HEK293 (cell line): ENCODE measurements around the gene WDR74.
A peak's percentile ranks its signal among the peaks of the same experiment; 100 is the strongest.

Source experiments
- BCL11A ChIP-seq: fragments of 450-650 bp; formaldehyde crosslinking; IDR thresholded peaks from 2 replicates; pipeline ENCODE4 v1.5.1; 2016; ENCODE audit warnings: low read depth, missing biosample characterization, missing genetic modification characterization
- GFI1B ChIP-seq: fragments of 450-650 bp; formaldehyde crosslinking; IDR thresholded peaks from 2 replicates; pipeline ENCODE4 v1.5.1; 2016; ENCODE audit warnings: missing biosample characterization, missing genetic modification characterization
- HOXD13 ChIP-seq: sonication (generic); formaldehyde crosslinking; IDR thresholded peaks from 2 replicates; pipeline ENCODE4 v1.8.0; 2022; ENCODE audit warnings: missing genetic modification reagents, borderline replicate concordance
- KLF16 ChIP-seq: fragments of 450-650 bp; formaldehyde crosslinking; IDR thresholded peaks from 2 replicates; pipeline ENCODE4 v1.5.1; 2017; ENCODE audit warnings: missing biosample characterization, missing genetic modification characterization
- ZBTB1 ChIP-seq: fragments of 450-650 bp; formaldehyde crosslinking; IDR thresholded peaks from 2 replicates; pipeline ENCODE4 v1.5.1; 2016; ENCODE audit warnings: missing biosample characterization, missing genetic modification characterization
- ZBTB20 ChIP-seq: fragments of 450-650 bp; formaldehyde crosslinking; IDR thresholded peaks from 2 replicates; pipeline ENCODE4 v1.5.1; 2016; ENCODE audit warnings: missing biosample characterization, missing genetic modification characterization
- ZBTB48 ChIP-seq: fragments of 450-650 bp; formaldehyde crosslinking; IDR thresholded peaks from 2 replicates; pipeline ENCODE4 v1.5.1; 2016; ENCODE audit warnings: missing biosample characterization, missing genetic modification characterization
- ZNF274 ChIP-seq, 2 experiments: fragments of 200-500 bp in 1 of 2; fragments of 450-650 bp in 1 of 2; sonication (Bioruptor generic) in 1 of 2; formaldehyde crosslinking in 1 of 2; IDR thresholded peaks; 2 replicates each; pipeline versions ENCODE4 v1.5.1 to v1.6.1; 2014 to 2016; ENCODE audit warnings: borderline replicate concordance in 1 of 2, inconsistent platforms in 1 of 2, low read length in 1 of 2, missing biosample characterization in 1 of 2, missing genetic modification characterization in 1 of 2
- TF ChIP-seq, protein P1 (sequence below): fragments of 450-650 bp; formaldehyde crosslinking; IDR thresholded peaks from 2 replicates; pipeline ENCODE4 v1.5.1; 2016; ENCODE audit warnings: missing biosample characterization, missing genetic modification characterization
- TF ChIP-seq, protein P2 (sequence below): fragments of 450-650 bp; formaldehyde crosslinking; IDR thresholded peaks from 2 replicates; pipeline ENCODE4 v1.5.1; 2016; ENCODE audit warnings: missing biosample characterization, missing genetic modification characterization
- TF ChIP-seq, protein P3 (sequence below): sonication (generic); formaldehyde crosslinking; IDR thresholded peaks from 2 replicates; pipeline ENCODE4 v1.8.1; 2022; ENCODE audit warnings: mild to moderate bottlenecking, moderate library complexity, missing genetic modification reagents
- TF ChIP-seq, protein P4 (sequence below): fragments of 450-650 bp; formaldehyde crosslinking; conservative IDR thresholded peaks from 2 replicates; pipeline ENCODE4 v1.5.1; 2016; ENCODE audit warnings: low read depth, missing biosample characterization, missing genetic modification characterization

DNA sequence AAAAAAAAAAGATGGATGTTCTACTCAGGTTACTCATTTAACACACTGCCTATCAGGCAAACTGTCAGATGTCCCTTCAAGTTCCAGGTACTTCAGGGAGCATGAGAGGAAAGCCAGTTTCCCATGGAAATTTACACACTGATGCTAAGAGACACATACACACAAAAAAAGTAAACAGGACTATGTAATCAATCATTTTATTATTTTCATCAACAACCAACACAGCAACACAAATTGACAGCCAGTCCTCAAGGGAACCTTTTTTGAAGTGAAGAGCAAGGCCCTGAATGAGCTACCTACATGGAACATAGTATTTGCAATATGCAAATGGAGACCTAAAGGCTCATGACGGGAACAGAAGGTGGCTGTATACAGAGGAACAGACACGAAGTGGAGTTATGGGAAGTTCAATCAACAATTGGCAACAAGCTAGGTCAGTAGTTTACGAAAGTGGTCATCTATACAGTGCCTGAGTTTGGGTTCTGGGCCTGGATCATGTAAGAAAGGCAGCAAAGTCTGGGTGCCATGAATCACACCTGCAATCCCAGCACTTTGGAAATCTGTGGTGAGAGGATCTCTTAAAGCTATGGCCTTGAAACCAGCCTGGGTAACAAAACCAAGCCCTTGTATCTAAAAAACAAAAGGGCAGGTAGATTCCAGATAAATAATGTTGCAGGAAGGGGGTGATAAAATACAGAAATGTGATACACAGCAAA is 12.6 kb upstream of the WDR74 start:
- TF ChIP-seq KLF16 (tag by site-specific recombination) = no peak
- TF ChIP-seq ZNF274 (IDR thresholded peaks at IDR 0.05; ENCODE audit: low read length) = no peak
- TF ChIP-seq ZNF274 (tag by site-specific recombination; IDR thresholded peaks at IDR 0.05; ENCODE audit: borderline replicate concordance) = no peak
- no peak for TF ChIP-seq HOXD13 (CRISPR knock-in tag)
- TF ChIP-seq ZBTB20 (tag by site-specific recombination) = no peak
- TF ChIP-seq, protein P1, sequence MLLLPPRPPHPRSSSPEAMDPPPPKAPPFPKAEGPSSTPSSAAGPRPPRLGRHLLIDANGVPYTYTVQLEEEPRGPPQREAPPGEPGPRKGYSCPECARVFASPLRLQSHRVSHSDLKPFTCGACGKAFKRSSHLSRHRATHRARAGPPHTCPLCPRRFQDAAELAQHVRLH = no peak
- TF ChIP-seq, protein P2, sequence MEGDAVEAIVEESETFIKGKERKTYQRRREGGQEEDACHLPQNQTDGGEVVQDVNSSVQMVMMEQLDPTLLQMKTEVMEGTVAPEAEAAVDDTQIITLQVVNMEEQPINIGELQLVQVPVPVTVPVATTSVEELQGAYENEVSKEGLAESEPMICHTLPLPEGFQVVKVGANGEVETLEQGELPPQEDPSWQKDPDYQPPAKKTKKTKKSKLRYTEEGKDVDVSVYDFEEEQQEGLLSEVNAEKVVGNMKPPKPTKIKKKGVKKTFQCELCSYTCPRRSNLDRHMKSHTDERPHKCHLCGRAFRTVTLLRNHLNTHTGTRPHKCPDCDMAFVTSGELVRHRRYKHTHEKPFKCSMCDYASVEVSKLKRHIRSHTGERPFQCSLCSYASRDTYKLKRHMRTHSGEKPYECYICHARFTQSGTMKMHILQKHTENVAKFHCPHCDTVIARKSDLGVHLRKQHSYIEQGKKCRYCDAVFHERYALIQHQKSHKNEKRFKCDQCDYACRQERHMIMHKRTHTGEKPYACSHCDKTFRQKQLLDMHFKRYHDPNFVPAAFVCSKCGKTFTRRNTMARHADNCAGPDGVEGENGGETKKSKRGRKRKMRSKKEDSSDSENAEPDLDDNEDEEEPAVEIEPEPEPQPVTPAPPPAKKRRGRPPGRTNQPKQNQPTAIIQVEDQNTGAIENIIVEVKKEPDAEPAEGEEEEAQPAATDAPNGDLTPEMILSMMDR (tag by site-specific recombination) = no peak
- TF ChIP-seq BCL11A = no peak
- 0 out of 2 replicates have a peak, but pooled peaks have one; percentile 44 for TF ChIP-seq ZBTB48 (tag by site-specific recombination)
- no peak for TF ChIP-seq ZBTB1 (tag by site-specific recombination)
- no peak for TF ChIP-seq GFI1B (tag by site-specific recombination)
- TF ChIP-seq, protein P3, sequence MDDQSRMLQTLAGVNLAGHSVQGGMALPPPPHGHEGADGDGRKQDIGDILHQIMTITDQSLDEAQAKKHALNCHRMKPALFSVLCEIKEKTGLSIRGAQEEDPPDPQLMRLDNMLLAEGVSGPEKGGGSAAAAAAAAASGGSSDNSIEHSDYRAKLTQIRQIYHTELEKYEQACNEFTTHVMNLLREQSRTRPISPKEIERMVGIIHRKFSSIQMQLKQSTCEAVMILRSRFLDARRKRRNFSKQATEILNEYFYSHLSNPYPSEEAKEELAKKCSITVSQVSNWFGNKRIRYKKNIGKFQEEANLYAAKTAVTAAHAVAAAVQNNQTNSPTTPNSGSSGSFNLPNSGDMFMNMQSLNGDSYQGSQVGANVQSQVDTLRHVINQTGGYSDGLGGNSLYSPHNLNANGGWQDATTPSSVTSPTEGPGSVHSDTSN (CRISPR knock-in tag) = no peak
- TF ChIP-seq, protein P4, sequence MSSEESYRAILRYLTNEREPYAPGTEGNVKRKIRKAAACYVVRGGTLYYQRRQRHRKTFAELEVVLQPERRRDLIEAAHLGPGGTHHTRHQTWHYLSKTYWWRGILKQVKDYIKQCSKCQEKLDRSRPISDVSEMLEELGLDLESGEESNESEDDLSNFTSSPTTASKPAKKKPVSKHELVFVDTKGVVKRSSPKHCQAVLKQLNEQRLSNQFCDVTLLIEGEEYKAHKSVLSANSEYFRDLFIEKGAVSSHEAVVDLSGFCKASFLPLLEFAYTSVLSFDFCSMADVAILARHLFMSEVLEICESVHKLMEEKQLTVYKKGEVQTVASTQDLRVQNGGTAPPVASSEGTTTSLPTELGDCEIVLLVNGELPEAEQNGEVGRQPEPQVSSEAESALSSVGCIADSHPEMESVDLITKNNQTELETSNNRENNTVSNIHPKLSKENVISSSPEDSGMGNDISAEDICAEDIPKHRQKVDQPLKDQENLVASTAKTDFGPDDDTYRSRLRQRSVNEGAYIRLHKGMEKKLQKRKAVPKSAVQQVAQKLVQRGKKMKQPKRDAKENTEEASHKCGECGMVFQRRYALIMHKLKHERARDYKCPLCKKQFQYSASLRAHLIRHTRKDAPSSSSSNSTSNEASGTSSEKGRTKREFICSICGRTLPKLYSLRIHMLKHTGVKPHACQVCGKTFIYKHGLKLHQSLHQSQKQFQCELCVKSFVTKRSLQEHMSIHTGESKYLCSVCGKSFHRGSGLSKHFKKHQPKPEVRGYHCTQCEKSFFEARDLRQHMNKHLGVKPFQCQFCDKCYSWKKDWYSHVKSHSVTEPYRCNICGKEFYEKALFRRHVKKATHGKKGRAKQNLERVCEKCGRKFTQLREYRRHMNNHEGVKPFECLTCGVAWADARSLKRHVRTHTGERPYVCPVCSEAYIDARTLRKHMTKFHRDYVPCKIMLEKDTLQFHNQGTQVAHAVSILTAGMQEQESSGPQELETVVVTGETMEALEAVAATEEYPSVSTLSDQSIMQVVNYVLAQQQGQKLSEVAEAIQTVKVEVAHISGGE (tag by site-specific recombination) = no peak
